K562 (cell line): ENCODE results near the gene PPP3CA. TPM values are rescaled to one million over a fixed set of nuclear protein-coding genes. Genes with fewer than 3 reads are reported as not detected.

ENCODE experiments used
- BDP1 ChIP-seq: IDR thresholded peaks from 3 replicates; pipeline ENCODE4 v1.6.1; 2011; ENCODE audit not compliant: insufficient read length, insufficient read depth
- BRF1 ChIP-seq: IDR thresholded peaks from 3 replicates; pipeline ENCODE4 v1.6.1; 2011; ENCODE audit warnings: borderline replicate concordance, mild to moderate bottlenecking; ENCODE audit not compliant: insufficient read length; ENCODE audit errors: extremely low read depth
- FOS ChIP-seq: IDR thresholded peaks from 3 replicates; pipeline ENCODE4 v1.6.1; 2011; ENCODE audit not compliant: insufficient read length; ENCODE audit errors: extremely low read depth
- FOXK1 ChIP-seq: sonication (generic); formaldehyde crosslinking; IDR thresholded peaks from 2 replicates; pipeline ENCODE4 v1.8.0; 2022; ENCODE audit warnings: missing genetic modification reagents, mild to moderate bottlenecking, borderline replicate concordance
- GATAD2A ChIP-seq: fragments of 450-650 bp; IDR thresholded peaks from 2 replicates; pipeline ENCODE4 v1.6.1; 2017
- L3MBTL2 ChIP-seq: fragments of 450-650 bp; IDR thresholded peaks from 2 replicates; pipeline ENCODE4 v1.6.1; 2016; ENCODE audit warnings: mild to moderate bottlenecking, moderate library complexity
- PPARD ChIP-seq: fragments of 250-450 bp; sonication (Bioruptor Pico); IDR thresholded peaks from 2 replicates; pipeline ENCODE4 v1.8.0; 2022; ENCODE audit warnings: inconsistent platforms, mild to moderate bottlenecking, moderate library complexity
- ZBTB1 ChIP-seq: sonication (generic); formaldehyde crosslinking; IDR thresholded peaks from 2 replicates; pipeline ENCODE4 v1.8.1; 2023; ENCODE audit warnings: missing genetic modification reagents, low read depth, mild to moderate bottlenecking, borderline replicate concordance
- ZNF274 ChIP-seq: IDR thresholded peaks from 2 replicates; pipeline ENCODE4 v1.6.1; 2011; ENCODE audit warnings: low read depth, mild to moderate bottlenecking, low read length, moderate library complexity, borderline replicate concordance
- microRNA counts: library from miRNA; unstranded; fragments of <30 nt; microRNA quantifications from one replicate; lab custom pipeline; 2016
- microRNA-seq: library from miRNA; unstranded; fragments of <30 nt; microRNA quantifications from one replicate; pipeline ENCODE4, GENCODE V29; 2018; ENCODE audit warnings: borderline microRNAs expressed
- polyA plus RNA-seq, 8 experiments: library from polyadenylated mRNA; depleted of rRNA in 4 of 8; stranded (reverse) in 5 of 8; unstranded in 3 of 8; fragments of >200 nt; fragmentation: Nextera tagmentation in 2 of 8; fragmentation: Illumina TruSeq in 1 of 8; extraction: Ambion mirVana in 2 of 8; extraction: Trizol in 1 of 8; gene quantifications; 2 replicates each; pipeline versions ENCODE4 v1.2.1 to v1.2.3, GENCODE V29; 2011 to 2014; ENCODE audit warnings: inconsistent platforms in 1 of 8, missing spikeins in 1 of 8
- small RNA-seq: library from RNA; depleted of rRNA; stranded (forward); fragments of <200 nt; gene quantifications from one replicate; pipeline ENCODE3, GENCODE V24; 2014
- total RNA-seq, 7 experiments: library from RNA; depleted of rRNA in 6 of 7; stranded (reverse); fragments of >200 nt in 6 of 7; fragmentation: Illumina TruSeq in 2 of 7; extraction: Trizol in 2 of 7; gene quantifications; 2 replicates each; pipeline versions ENCODE4 v1.2.1 to v1.2.3, GENCODE V29; 2011 to 2021; ENCODE audit warnings: low replicate concordance in 1 of 7
- TF ChIP-seq, protein P1 (sequence below), 2 experiments: fragments of 150-350 bp in 1 of 2; IDR thresholded peaks; 2 replicates each; pipeline ENCODE4 v1.6.1; 2012 to 2016; ENCODE audit warnings: low read depth in 2 of 2, low read length in 2 of 2, mild to moderate bottlenecking in 1 of 2, moderate library complexity in 1 of 2

Gene PPP3CA
- total and polyA plus RNA-seq, 9 of the 15 experiments (the other 6 are each of a cell fraction or from before 2014, with no cell fraction given), result 0.94 to 3.2 (median 1.6) TPM

- TF ChIP-seq, protein P1, sequence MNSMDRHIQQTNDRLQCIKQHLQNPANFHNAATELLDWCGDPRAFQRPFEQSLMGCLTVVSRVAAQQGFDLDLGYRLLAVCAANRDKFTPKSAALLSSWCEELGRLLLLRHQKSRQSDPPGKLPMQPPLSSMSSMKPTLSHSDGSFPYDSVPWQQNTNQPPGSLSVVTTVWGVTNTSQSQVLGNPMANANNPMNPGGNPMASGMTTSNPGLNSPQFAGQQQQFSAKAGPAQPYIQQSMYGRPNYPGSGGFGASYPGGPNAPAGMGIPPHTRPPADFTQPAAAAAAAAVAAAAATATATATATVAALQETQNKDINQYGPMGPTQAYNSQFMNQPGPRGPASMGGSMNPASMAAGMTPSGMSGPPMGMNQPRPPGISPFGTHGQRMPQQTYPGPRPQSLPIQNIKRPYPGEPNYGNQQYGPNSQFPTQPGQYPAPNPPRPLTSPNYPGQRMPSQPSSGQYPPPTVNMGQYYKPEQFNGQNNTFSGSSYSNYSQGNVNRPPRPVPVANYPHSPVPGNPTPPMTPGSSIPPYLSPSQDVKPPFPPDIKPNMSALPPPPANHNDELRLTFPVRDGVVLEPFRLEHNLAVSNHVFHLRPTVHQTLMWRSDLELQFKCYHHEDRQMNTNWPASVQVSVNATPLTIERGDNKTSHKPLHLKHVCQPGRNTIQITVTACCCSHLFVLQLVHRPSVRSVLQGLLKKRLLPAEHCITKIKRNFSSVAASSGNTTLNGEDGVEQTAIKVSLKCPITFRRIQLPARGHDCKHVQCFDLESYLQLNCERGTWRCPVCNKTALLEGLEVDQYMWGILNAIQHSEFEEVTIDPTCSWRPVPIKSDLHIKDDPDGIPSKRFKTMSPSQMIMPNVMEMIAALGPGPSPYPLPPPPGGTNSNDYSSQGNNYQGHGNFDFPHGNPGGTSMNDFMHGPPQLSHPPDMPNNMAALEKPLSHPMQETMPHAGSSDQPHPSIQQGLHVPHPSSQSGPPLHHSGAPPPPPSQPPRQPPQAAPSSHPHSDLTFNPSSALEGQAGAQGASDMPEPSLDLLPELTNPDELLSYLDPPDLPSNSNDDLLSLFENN (IDR thresholded peaks at IDR 0.05; ENCODE audit: low read depth in 2 of 2, low read length in 2 of 2), result no peak
- no peak for TF ChIP-seq L3MBTL2
- TF ChIP-seq BDP1, result no peak
- no peak for TF ChIP-seq ZBTB1 (CRISPR knock-in tag)
- TF ChIP-seq ZNF274, result no peak
- TF ChIP-seq PPARD (CRISPR knock-in tag), result no peak
- TF ChIP-seq BRF1, result no peak
- TF ChIP-seq FOS, result no peak
- no peak for TF ChIP-seq FOXK1 (CRISPR knock-in tag)
- no peak for TF ChIP-seq GATAD2A
Observed at GRCh38 chr4:100977274-100977673, 370.1 kb downstream of the PPP3CA start (continued).

MicroRNAs encoded within 50 kb of the gene (microRNA counts, 767-probe panel; counts per million panel counts)
- microRNA hsa-miR-1255a (lab: Ali Mortazavi, UCI), result not detected

Small RNA genes within 50 kb of the gene (microRNA-seq; reads per million reads assigned to microRNA genes)
- gene MIR1255A (1.3 reads per million, percentile 14 among the genes with 10 or more reads in this experiment), gene MIR8066 (not detected)

Small RNA genes within 50 kb of the gene (small RNA-seq; reads per million reads assigned to genes)
- gene MIR1255A (0.70 reads per million, percentile 41 among the genes with 10 or more reads in this experiment), gene MIR8066 (not detected)
